ENCODE results near the gene HS6ST1. TPM values are rescaled to one million over a fixed set of nuclear protein-coding genes. Genes with fewer than 3 reads are reported as not detected.
"Not testable (repeated sequence)": the region's sequence is repeated elsewhere in the genome, so short reads cannot be mapped to it uniquely, and the experiment has no call there.

The HS6ST1 gene
- total RNA-seq, 1 experiment from 2014 or later: 15.6 TPM

- DNase-seq (ENCODE audit: low read depth): peak; percentile 73
Measured at GRCh38 chr2:128321784-128322714, 3.4 kb upstream of the HS6ST1 start.

GRCh38 chr2:128320906-128321771 lies 2.5 kb upstream of the HS6ST1 start:
- no peak for DNase-seq (ENCODE audit: low read depth)

- DNase-seq (ENCODE audit: low read depth): no peak
Measured at GRCh38 chr2:128320192-128320905, 1.7 kb upstream of the HS6ST1 start.

- no peak for DNase-seq (ENCODE audit: low read depth)
Measured at GRCh38 chr2:128319631-128320191, 1.0 kb upstream of the HS6ST1 start.

GRCh38 chr2:128318245-128318644 lies 423 bp downstream of the HS6ST1 start:
- DNase-seq (ENCODE audit: low read depth): not testable (repeated sequence)

- DNase-seq (ENCODE audit: low read depth): not testable (repeated sequence)
Measured at GRCh38 chr2:128317899-128318225, 806 bp downstream of the HS6ST1 start.

GRCh38 chr2:128317181-128317898 lies 1.3 kb downstream of the HS6ST1 start:
- DNase-seq (ENCODE audit: low read depth): no peak

GRCh38 chr2:128316777-128317180 lies 1.9 kb downstream of the HS6ST1 start:
- no peak for DNase-seq (ENCODE audit: low read depth)

GRCh38 chr2:128315829-128316776 lies 2.6 kb downstream of the HS6ST1 start:
- DNase-seq (ENCODE audit: low read depth): no peak

- DNase-seq (ENCODE audit: low read depth): no peak
Measured at GRCh38 chr2:128315122-128315828, 3.4 kb downstream of the HS6ST1 start.

- no peak for DNase-seq (ENCODE audit: low read depth)
Measured at GRCh38 chr2:128314348-128315121, 4.1 kb downstream of the HS6ST1 start.

GRCh38 chr2:128313931-128314347 lies 4.7 kb downstream of the HS6ST1 start:
- DNase-seq (ENCODE audit: low read depth): no peak

GRCh38 chr2:128313091-128313836 lies 5.4 kb downstream of the HS6ST1 start:
- no peak for DNase-seq (ENCODE audit: low read depth)

- no peak for DNase-seq (ENCODE audit: low read depth)
Measured at GRCh38 chr2:128312411-128312810, 6.3 kb downstream of the HS6ST1 start.

GRCh38 chr2:128311755-128312341 lies 6.8 kb downstream of the HS6ST1 start:
- DNase-seq (ENCODE audit: low read depth): no peak

GRCh38 chr2:128311216-128311754 lies 7.4 kb downstream of the HS6ST1 start:
- DNase-seq (ENCODE audit: low read depth): no peak

GRCh38 chr2:128310761-128311160 lies 7.9 kb downstream of the HS6ST1 start:
- no peak for DNase-seq (ENCODE audit: low read depth)
